SK-N-DZ (cell line): ENCODE data around the gene BOD1L1.

Experiments
- DNase-seq: peaks from one replicate; pipeline ENCODE4 v3.0.0-alpha.2; 2015; ENCODE audit warnings: low spot score

The BOD1L1 gene

GRCh38 chr4:13626492-13627177 lies 890 bp downstream of the BOD1L1 start:
- DNase-seq, result no peak

GRCh38 chr4:13618212-13618806 lies 9.2 kb downstream of the BOD1L1 start:
- no peak for DNase-seq

GRCh38 chr4:13617801-13618200 lies 9.7 kb downstream of the BOD1L1 start:
- DNase-seq, result no peak

- no peak for DNase-seq
Measured at GRCh38 chr4:13616597-13616996, 10.9 kb downstream of the BOD1L1 start.

- no peak for DNase-seq
Measured at GRCh38 chr4:13615161-13615560, 12.4 kb downstream of the BOD1L1 start.

- no peak for DNase-seq
Measured at GRCh38 chr4:13612569-13612968, 15.0 kb downstream of the BOD1L1 start.

GRCh38 chr4:13611283-13611842 lies 16.2 kb downstream of the BOD1L1 start:
- no peak for DNase-seq

GRCh38 chr4:13605330-13605729 lies 22.2 kb downstream of the BOD1L1 start:
- DNase-seq, result no peak

GRCh38 chr4:13601848-13602247 lies 25.7 kb downstream of the BOD1L1 start:
- DNase-seq, result no peak

- DNase-seq, result no peak
Measured at GRCh38 chr4:13601048-13601447, 26.5 kb downstream of the BOD1L1 start.

- no peak for DNase-seq
Measured at GRCh38 chr4:13599159-13599558, 28.4 kb downstream of the BOD1L1 start.

GRCh38 chr4:13597604-13598003 lies 29.9 kb downstream of the BOD1L1 start:
- DNase-seq, result no peak

GRCh38 chr4:13597141-13597540 lies 30.4 kb downstream of the BOD1L1 start:
- DNase-seq, result no peak

GRCh38 chr4:13592220-13592619 lies 35.3 kb downstream of the BOD1L1 start:
- DNase-seq, result no peak

- DNase-seq, result no peak
Measured at GRCh38 chr4:13590766-13591165, 36.8 kb downstream of the BOD1L1 start.

- no peak for DNase-seq
Measured at GRCh38 chr4:13588954-13589353, 38.6 kb downstream of the BOD1L1 start.

GRCh38 chr4:13584481-13584880 lies 43.0 kb downstream of the BOD1L1 start:
- DNase-seq, result no peak

GRCh38 chr4:13580036-13580435 lies 47.5 kb downstream of the BOD1L1 start:
- no peak for DNase-seq

- DNase-seq, result no peak
Measured at GRCh38 chr4:13577660-13578059, 49.9 kb downstream of the BOD1L1 start.

GRCh38 chr4:13570916-13571315 lies 56.6 kb downstream of the BOD1L1 start:
- DNase-seq, result no peak

- DNase-seq, result no peak
Measured at GRCh38 chr4:13567125-13567524, 60.4 kb downstream of the BOD1L1 start.

GRCh38 chr4:13562876-13563275 lies 64.6 kb downstream of the BOD1L1 start:
- no peak for DNase-seq

- DNase-seq, result no peak
Measured at GRCh38 chr4:13561673-13562072, 65.9 kb downstream of the BOD1L1 start.
